GM12878 (cell line): ENCODE measurements around the gene TGFBRAP1. TPM values are rescaled to one million over a fixed set of nuclear protein-coding genes. Genes with fewer than 3 reads are reported as not detected.

Experiments used
- ATAC-seq: fragments of 200-7000 bp; cut with Tn5 transposase; 3 replicates; pipeline ENCODE4 v1.9.1; 2020; ENCODE audit warnings: mild to moderate bottlenecking, moderate library complexity
- BruUV-seq: library from RNA; stranded (reverse); fragments of 400-500 nt; replicated peaks from 2 replicates; lab custom pipeline; 2021; lab: Mats Ljungman, UMichigan
- CTCF ChIA-PET: fragments of 300-600 bp; sonication (Branson Sonifier 250); formaldehyde crosslinking; extraction: SDS; loops from one replicate; lab custom pipeline; 2021; ENCODE audit warnings: inconsistent platforms; lab: Yijun Ruan, JAX
- POLR2A ChIA-PET: fragments of 350-600 bp; formaldehyde crosslinking; extraction: SDS; loops from one replicate; lab custom pipeline; 2021; ENCODE audit warnings: inconsistent platforms; lab: Charles Lee
- RAD21 ChIA-PET: fragments of 300-600 bp; sonication (Branson Sonifier 250); formaldehyde crosslinking; loops from one replicate; lab custom pipeline; 2023; ENCODE audit warnings: antibody characterized with exemption; ENCODE audit not compliant: unreplicated experiment; lab: Charles Lee
- SMC1A ChIA-PET: fragments of 300-600 bp; sonication (Branson Sonifier 250); formaldehyde crosslinking; loops from one replicate; lab custom pipeline; 2023; ENCODE audit not compliant: unreplicated experiment, uncharacterized antibody; lab: Charles Lee
- DNase-seq: peaks from one replicate; pipeline ENCODE4 v3.0.0-alpha.2; 2011; ENCODE audit warnings: low read depth, low spot score
- FAIRE-seq: peaks from 3 replicates; lab custom pipeline; 2011; peaks lifted over from hg19 to GRCh38; lab: Jason Lieb, UNC
- H2AFZ ChIP-seq: 2 replicates; pipeline ENCODE4 v1.6.0; 2011; ENCODE audit warnings: low read depth, low read length, control low read depth; ENCODE audit not compliant: control insufficient read depth
- H3K27ac ChIP-seq: 2 replicates; pipeline ENCODE4 v1.5.1; 2011; ENCODE audit warnings: control low read depth; ENCODE audit not compliant: control insufficient read depth, insufficient read depth
- H3K27me3 ChIP-seq, 2 experiments: replicated peaks in 1 of 2; 2 replicates each; pipeline versions ENCODE4 v1.6.0 to v1.6.1; 2011; ENCODE audit warnings: low read length in 1 of 2; ENCODE audit not compliant: control insufficient read depth in 2 of 2, insufficient read depth in 2 of 2
- H3K36me3 ChIP-seq, 2 experiments: 2 replicates each; pipeline ENCODE4 v1.5.1; 2011; ENCODE audit warnings: low read length in 1 of 2; ENCODE audit not compliant: control insufficient read depth in 2 of 2, insufficient read depth in 2 of 2
- H3K4me1 ChIP-seq: 2 replicates; pipeline ENCODE4 v1.6.1; 2011; ENCODE audit warnings: mild to moderate bottlenecking, low read length, moderate library complexity, mixed read lengths; ENCODE audit not compliant: control insufficient read depth, insufficient read depth
- H3K4me2 ChIP-seq: 2 replicates; pipeline ENCODE4 v1.6.0; 2011; ENCODE audit warnings: control low read depth; ENCODE audit not compliant: control insufficient read depth, insufficient read depth
- H3K4me3 ChIP-seq: fragments of 200-600 bp; sonication (generic); 2 replicates; pipeline ENCODE4 v1.5.1; 2016
- H3K79me2 ChIP-seq: 2 replicates; pipeline ENCODE4 v1.6.0; 2011; ENCODE audit warnings: low read length; ENCODE audit not compliant: control insufficient read depth, insufficient read depth
- H3K9ac ChIP-seq: 2 replicates; pipeline ENCODE4 v1.8.0; 2011; ENCODE audit warnings: low read length, control low read depth, mixed read lengths; ENCODE audit not compliant: control insufficient read depth, insufficient read depth
- H3K9me3 ChIP-seq: replicated peaks from 3 replicates; pipeline ENCODE4 v1.5.1; 2011; ENCODE audit warnings: mild to moderate bottlenecking, low read length; ENCODE audit not compliant: control insufficient read depth, insufficient read depth
- H4K20me1 ChIP-seq: 2 replicates; pipeline ENCODE4 v1.6.0; 2011; ENCODE audit not compliant: control insufficient read depth, insufficient read depth
- JUNB ChIP-seq: IDR thresholded peaks from 2 replicates; pipeline ENCODE4 v1.6.1; 2016; ENCODE audit warnings: antibody characterized with exemption, mild to moderate bottlenecking
- RAD51 ChIP-seq: fragments of 450-650 bp; IDR thresholded peaks from 2 replicates; pipeline ENCODE4 v1.6.1; 2016; ENCODE audit warnings: moderate library complexity, mild to moderate bottlenecking, inconsistent platforms
- RBBP5 ChIP-seq: fragments of 200-600 bp; sonication (generic); conservative IDR thresholded peaks from 2 replicates; pipeline ENCODE4 v1.6.1; 2016
- SRF ChIP-seq, 2 experiments: IDR thresholded peaks; 2 replicates each; pipeline ENCODE4 v1.6.1; 2011; ENCODE audit warnings: low read depth in 2 of 2, low read length in 2 of 2, mild to moderate bottlenecking in 1 of 2, moderate library complexity in 1 of 2
- WGBS: methylation state at CpG from one replicate; pipeline ENCODE4 v1.1.6; 2016; ENCODE audit warnings: low lambda C conversion rate; ENCODE audit not compliant: insufficient replicate concordance, insufficient coverage; ENCODE audit errors: missing lambda C conversion rate; 5-methylcytosine and 5-hydroxymethylcytosine counted together
- in situ Hi-C: fragments of 300-500 bp; cut with MboI; formaldehyde crosslinking; loops from 9 replicates; pipeline ENCODE4 v1.14.3; 2018; ENCODE audit warnings: mixed read lengths
- intact Hi-C: fragments of 100-400 bp; cut with micrococcal nuclease; formaldehyde crosslinking; loops from one replicate; pipeline ENCODE4 v1.14.2; 2022; ENCODE audit not compliant: unreplicated experiment
- polyA plus RNA-seq, 11 experiments: library from polyadenylated mRNA; depleted of rRNA in 4 of 11; unstranded in 6 of 11; stranded (reverse) in 5 of 11; fragments of >200 nt; fragmentation: Nextera tagmentation in 4 of 11; fragmentation: Illumina TruSeq in 1 of 11; extraction: Ambion mirVana in 4 of 11; extraction: Trizol in 1 of 11; gene quantifications; 1 replicate in 1 of 11; 2 replicates in 10 of 11; pipeline versions ENCODE4 v1.2.1 to v1.2.3, GENCODE V29; 2011 to 2016; ENCODE audit warnings: inconsistent platforms in 2 of 11, missing spikeins in 2 of 11, low read depth in 1 of 11
- total RNA-seq, 4 experiments: library from RNA; depleted of rRNA in 3 of 4; stranded (reverse); fragments of >200 nt in 3 of 4; fragmentation: Illumina TruSeq in 1 of 4; extraction: Trizol in 1 of 4; gene quantifications; 2 replicates each; pipeline versions ENCODE4 v1.2.1 to v1.2.3, GENCODE V29; 2013 to 2021
- TF ChIP-seq, protein P1 (sequence below): fragments of 450-650 bp; formaldehyde crosslinking; IDR thresholded peaks from 2 replicates; pipeline ENCODE4 v1.4.0; 2020; ENCODE audit warnings: mild to moderate bottlenecking, moderate library complexity
- TF ChIP-seq, protein P2 (sequence below): IDR thresholded peaks from 2 replicates; pipeline ENCODE4 v1.6.1; 2012; ENCODE audit warnings: low read depth, low read length, improper control_type of control experiment

TGFBRAP1 gene
- total and polyA plus RNA-seq, 10 of the 15 experiments (the other 5 are each of a cell fraction or from before 2014, with no cell fraction given): 7.9 to 37.4 (median 23.7) TPM

DNA sequence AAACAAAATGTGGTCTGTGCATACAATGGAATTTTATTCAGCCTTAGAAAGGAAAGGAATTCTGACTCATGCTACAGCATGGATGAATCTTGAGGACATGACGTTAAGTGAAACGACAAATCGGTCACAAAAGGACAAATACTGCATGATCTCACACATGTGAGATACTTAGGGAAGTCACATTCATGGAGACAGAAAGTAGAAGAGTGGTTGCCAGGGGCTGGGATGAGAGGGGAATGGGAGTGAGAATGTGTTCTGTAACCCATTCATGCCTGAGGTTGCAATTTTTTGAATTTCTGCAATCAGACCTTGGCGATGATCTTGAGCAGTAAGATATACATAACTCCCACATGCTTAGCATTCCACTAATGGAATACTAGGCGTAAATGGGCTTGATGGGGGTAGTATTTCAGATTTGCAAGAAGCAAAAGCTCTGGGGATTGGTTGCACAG lies 47.3 kb upstream of the TGFBRAP1 start:
- in situ Hi-C loops (no loop called here), intact Hi-C loops (loop anchor here (10.0 kb wide), 1 partner anchor 368 kb away; the partner anchor contains the start of gene NCK2)
- Histone ChIP-seq H3K36me3 (no peaks in the 10 kb centered on the region), H3K79me2 (no peaks in the 10 kb centered on the region; the same call in none of the 2 replicates), H2AFZ (no peak overlapping the region), H3K4me3 (no peak overlapping the region), H3K4me1 (peaks cover 13% of the 10 kb centered on the region), H3K9me3 (no peaks in the 10 kb centered on the region), H3K27ac (no peak overlapping the region), H3K4me2 (no peak overlapping the region), H4K20me1 (no peaks in the 10 kb centered on the region), H3K9ac (no peak overlapping the region), H3K27me3 (no peaks in the 10 kb centered on the region)
- 94% methylated on average over 5 of the region's 5 CpGs for WGBS
- ChIA-PET RAD21 (no interaction called here), CTCF (no interaction called here), POLR2A (no interaction called here), SMC1A (no interaction called here)
- FAIRE-seq: no peak
- no peak for ATAC-seq
- no TSS peak for BruUV-seq
- TF ChIP-seq, protein P1, sequence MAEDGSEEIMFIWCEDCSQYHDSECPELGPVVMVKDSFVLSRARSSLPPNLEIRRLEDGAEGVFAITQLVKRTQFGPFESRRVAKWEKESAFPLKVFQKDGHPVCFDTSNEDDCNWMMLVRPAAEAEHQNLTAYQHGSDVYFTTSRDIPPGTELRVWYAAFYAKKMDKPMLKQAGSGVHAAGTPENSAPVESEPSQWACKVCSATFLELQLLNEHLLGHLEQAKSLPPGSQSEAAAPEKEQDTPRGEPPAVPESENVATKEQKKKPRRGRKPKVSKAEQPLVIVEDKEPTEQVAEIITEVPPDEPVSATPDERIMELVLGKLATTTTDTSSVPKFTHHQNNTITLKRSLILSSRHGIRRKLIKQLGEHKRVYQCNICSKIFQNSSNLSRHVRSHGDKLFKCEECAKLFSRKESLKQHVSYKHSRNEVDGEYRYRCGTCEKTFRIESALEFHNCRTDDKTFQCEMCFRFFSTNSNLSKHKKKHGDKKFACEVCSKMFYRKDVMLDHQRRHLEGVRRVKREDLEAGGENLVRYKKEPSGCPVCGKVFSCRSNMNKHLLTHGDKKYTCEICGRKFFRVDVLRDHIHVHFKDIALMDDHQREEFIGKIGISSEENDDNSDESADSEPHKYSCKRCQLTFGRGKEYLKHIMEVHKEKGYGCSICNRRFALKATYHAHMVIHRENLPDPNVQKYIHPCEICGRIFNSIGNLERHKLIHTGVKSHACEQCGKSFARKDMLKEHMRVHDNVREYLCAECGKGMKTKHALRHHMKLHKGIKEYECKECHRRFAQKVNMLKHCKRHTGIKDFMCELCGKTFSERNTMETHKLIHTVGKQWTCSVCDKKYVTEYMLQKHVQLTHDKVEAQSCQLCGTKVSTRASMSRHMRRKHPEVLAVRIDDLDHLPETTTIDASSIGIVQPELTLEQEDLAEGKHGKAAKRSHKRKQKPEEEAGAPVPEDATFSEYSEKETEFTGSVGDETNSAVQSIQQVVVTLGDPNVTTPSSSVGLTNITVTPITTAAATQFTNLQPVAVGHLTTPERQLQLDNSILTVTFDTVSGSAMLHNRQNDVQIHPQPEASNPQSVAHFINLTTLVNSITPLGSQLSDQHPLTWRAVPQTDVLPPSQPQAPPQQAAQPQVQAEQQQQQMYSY (CRISPR knock-in tag): no peak
- TF ChIP-seq SRF (IDR thresholded peaks at IDR 0.05; ENCODE audit: low read depth in 2 of 2, low read length in 2 of 2): no peak
- TF ChIP-seq RAD51: no peak
- TF ChIP-seq, protein P2, sequence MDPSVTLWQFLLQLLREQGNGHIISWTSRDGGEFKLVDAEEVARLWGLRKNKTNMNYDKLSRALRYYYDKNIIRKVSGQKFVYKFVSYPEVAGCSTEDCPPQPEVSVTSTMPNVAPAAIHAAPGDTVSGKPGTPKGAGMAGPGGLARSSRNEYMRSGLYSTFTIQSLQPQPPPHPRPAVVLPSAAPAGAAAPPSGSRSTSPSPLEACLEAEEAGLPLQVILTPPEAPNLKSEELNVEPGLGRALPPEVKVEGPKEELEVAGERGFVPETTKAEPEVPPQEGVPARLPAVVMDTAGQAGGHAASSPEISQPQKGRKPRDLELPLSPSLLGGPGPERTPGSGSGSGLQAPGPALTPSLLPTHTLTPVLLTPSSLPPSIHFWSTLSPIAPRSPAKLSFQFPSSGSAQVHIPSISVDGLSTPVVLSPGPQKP: no peak
- no peak for TF ChIP-seq RBBP5
- no peak for TF ChIP-seq JUNB
- no peak for DNase-seq
